HG02840 (cell line): ENCODE data around the gene TMEM11.
"Not testable (repeated sequence)": the region's sequence is repeated elsewhere in the genome, so short reads cannot be mapped to it uniquely, and the experiment has no call there.

ENCODE experiments used
- ATAC-seq: cut with Tn5 transposase; IDR thresholded peaks from one replicate; pipeline ENCODE4 v1.9.1; 2021; ENCODE audit warnings: mild to moderate bottlenecking, moderate library complexity, moderate number of reproducible peaks; ENCODE audit not compliant: unreplicated experiment, low FRiP score

TMEM11 gene

DNA sequence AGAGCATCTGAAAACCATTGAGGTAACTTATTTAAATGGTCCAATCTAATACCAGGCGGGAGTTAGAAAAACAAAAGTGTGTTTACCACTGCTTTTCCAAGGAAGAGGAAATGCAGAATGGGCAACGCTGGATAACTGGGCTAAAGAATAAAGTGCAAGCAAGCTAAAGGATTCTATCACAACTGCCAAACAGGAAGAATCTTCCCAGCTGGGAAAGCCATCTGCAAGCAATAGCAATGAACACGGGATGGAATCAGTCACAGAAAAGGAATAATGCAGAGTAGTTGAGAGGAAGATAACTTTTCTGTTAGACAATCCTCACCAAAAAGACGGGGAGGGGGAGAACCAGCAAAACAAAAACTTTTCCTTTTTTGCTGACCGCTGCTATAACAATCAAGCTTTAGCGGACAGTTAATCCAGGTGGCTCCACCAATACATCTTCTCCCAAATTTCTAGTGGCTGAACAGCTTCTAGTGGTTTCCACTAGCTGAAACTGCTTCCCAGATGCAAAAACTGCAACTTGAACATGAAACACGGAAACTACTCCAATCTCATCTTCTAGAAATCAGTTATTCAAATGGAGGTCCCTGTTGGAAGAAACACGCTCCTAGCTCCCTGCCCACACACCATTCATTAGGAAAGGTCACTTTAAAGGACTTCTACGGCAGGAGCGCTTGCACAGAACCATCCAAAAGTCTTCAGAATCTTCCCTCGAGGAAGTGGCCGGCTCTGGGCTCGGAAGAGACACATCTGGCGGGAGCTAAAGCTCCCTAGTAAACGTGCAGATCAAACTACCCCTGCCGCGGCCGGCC lies 929 bp downstream of the TMEM11 start:
- no peak for ATAC-seq

DNA sequence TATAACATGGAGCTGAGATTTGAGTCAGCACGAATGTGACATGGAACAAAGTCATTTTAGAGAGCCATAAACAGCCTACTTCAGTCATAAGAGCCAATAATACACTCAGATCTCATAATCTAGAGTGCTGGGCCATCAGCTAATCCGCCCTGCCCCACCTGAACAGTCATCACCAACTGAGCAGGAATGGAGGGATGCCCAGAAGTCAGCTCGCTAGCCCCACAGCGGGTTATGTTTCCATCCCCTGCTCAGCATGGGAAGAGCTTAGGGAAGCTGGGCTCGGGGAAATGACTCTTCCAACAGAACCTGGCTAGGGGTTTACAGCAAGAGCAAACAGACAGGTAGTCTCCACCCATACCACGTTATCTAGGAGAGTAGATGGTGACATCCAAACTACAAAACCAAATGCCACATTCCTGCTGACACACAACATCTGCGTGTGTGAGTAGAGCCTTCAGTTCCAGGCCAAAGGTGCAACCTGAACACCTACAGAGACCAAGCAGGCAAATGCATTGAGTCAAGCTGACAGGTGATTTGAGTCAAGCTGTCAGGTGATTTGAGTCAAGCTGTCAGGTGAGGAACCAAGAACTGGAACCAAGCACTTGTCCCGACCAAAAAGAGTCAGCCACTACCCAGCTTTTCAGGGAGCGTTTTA lies 2.0 kb downstream of the TMEM11 start:
- no peak for ATAC-seq

DNA sequence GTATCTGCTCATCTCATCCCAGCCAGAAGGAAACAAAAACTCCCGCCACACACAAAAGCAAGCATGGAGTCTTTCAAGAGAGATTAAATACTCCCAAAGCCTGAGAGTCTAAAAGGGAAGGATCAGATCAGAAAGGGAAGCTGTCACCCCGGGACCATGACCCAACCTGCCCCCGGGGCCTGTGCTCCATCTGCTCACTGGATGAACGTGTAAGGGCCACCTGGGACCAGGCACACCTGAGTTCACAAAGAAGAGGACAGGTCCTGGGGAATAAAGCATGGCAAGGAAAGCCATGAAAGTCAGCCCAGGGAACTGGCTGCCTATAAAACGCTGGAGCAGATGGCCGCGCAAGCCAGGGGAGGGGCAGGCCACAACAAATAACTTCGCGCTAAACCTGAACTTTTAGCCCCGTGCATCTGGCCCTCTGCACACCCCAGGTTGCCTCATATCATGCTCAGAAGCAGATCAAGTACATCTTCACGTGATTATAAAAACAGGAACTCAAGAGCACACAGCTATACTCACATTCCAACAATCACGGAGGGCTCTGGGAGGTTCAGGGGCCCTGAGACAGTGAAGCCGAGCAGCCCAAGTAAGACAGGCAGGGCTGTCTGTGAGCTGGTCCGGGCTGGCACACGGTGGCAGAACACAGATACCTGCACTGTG lies 3.4 kb downstream of the TMEM11 start:
- no peak for ATAC-seq

DNA sequence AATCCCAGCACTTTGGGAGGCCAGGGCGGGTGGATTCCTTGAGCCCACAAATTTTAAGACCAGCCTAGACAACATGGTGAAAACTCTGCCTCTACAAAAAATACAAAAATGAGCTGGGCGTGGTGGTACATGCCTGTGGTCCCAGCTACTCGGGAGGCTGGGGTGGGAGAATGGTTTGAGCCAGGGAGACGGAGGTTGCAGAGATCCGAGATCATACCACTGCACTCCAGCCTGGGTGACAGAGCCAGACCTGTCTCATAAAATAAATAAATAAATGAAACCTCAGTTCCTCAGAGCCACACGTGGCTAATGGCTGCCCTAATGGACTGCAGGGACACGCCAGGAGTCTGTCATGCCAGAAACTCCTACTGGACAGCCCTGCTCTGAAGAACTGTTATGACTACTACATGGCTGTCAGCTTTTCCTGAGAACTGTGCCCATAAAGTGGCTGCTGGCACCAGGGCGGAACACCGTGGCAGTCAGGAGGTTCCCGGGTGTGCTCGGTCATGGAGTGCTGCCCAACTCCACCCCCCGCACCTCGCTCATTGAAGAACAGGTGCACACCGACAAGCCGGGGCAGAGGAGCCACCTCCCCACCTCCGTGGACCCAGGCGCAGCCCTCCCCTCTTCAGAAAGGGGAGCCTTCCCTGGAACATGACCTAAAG lies 4.3 kb downstream of the TMEM11 start:
- no peak for ATAC-seq

DNA sequence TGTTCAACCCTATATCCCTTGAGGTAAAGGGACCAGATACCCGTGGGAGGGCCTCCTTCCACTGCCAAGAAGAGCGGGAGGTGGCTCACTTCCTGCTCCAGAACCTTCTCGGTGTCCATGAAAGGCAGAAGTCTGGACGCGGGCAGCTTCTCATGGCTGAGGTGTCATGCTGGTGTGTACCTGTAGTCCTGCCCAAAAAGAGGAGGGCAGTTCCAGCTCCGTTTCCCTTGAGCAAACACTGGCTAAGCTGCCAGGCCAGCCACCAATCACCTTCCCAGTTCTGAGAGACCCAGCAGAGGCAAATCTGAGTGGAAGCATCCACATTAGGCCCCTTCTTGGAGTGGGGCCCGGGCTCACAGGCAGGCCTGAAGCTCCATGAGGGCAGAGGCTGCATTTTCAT lies 5.6 kb downstream of the TMEM11 start:
- no peak for ATAC-seq

DNA sequence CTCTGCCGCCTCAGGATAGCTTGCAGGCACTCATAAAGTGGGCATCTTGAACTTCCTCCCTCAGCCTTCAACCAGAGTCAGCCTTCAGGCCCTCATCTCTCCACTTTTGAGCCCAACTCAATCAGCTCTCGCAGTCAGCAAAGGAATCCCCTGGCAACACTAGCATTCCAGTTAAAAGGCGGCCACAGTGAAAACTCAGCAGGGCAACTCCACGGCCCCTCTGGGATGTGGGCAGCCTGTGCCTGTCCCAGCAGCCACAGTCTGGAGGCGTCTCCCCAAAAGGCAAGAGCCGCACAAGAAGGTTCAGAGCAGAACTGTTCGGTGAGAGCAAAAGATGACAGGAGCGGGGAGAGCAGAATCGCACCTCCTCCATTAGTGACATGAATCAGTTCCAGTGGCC lies 9.0 kb downstream of the TMEM11 start:
- ATAC-seq = no peak

DNA sequence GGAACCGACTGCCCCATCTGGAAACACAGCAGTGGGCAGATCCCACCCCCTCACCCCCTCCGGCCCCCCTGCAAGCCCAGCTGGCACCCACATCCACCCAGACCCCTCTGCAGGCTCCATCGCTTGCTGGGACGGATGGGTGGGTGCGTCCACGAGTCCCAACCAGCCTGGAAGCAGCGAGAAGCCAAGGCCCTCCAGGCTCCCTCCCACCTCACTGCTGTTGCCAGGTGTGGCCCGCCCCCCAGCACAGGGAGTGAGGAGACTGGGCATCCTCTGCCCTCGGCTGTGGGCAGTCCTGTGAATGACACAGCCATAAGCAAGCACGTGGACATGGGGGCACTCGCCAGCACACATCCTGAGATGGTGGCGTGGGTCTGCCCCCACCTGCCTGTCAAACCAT lies 11.4 kb downstream of the TMEM11 start:
- no peak for ATAC-seq

DNA sequence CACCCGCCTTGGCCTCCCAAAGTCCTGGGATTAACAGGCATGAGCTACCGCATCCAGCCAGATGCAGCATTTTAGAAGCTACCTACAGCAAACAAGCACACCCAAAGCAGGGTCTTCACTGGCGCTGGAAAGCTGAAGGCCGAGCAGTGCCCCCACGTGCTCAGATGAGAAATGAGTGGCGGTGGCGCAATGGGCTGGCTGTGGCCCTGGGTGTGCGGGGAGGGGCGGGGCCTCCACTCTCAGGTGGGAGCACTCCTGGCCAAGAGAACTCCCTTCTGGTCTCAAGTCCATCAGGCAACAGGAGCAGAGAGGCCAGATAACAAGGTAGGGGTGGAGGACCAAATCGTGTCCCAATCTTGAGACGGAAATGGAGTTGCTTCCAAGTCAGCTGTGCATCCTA lies 12.1 kb downstream of the TMEM11 start:
- ATAC-seq = no peak

DNA sequence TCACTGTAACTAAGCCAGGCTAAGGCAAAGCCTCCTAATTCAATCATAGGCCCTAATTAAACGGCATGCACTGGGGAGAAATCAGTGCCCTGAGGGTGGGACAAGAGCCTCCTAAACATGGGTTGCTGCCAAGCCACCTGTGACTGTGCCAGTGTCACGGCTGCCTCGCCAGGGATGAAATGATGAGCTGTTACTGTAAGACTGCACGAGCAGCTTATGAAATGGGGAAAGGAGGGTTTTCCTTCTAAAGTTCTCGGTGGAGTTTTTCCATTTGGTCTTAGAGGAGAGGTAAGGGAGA lies 12.7 kb downstream of the TMEM11 start:
- no peak for ATAC-seq

DNA sequence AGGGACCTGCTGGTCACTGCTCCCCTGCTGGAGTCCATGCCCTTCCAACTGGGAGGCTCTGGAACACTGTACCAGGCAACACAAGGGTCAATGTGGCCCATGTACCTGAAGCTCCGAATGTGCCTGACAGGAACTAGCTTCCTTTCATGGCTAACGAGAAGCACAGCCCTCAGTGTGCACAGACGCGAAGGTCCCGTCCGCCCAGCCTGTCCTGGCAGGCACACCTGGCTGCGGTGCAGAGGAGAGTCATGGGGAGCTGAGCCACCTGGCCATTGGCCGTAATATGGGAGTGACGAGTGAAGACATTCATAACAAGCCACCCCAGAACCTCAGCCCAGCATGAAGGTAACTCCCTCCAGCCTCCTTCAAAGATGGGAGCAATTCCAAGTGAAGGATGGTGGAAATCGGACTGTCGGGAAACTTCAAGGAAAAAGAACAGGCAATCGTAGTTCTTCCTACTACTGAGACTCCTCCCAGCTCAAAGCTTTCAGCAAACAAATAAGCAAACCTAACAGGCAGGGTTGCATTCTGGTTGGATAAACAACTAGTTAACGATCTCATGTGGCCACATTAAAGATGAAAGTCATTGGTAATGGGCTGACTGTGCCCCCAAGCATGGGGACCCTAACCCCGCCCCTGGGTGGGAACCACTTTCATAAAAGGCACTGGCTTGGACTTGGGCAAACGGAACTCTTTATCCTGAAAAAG lies 13.2 kb downstream of the TMEM11 start:
- ATAC-seq = no peak

DNA sequence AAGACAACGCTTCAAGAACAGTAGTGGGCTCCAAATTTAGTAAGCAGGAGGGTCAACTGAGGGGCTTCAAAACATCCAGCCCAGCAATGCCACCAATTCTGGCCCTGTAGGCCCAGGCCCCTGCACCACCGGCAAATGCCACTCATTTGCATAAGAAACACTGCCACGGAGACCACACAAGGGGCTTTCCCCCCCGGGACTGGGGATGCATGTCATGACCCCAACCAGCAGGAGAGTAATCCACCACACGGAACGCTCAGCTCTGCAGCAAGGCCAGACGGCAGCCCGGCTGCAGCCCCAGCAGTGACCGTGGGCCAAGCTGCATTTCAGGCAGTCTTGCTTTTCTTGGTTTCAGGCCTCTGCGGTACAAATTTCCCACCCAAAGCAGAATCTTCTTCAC lies 14.1 kb downstream of the TMEM11 start:
- ATAC-seq = no peak

DNA sequence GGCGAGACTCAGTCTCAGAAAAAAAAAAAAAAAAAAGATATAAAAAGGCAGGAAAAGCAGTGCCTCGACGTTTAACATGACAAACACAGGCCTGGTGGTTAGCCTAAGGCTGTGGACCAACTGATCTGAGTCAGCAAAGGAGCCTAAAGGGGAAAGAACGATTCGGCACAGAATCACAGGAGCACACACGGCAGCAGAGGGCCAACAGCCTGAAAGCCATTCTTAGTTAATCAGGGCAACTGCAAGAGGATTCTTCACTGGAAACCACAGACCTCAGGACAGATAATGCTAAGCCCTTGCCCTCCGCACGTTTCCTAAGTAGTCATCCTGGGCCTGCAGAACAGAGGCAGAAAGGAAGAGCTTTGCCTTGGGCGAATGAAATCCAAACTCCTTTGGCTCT lies 14.7 kb downstream of the TMEM11 start:
- no peak for ATAC-seq

DNA sequence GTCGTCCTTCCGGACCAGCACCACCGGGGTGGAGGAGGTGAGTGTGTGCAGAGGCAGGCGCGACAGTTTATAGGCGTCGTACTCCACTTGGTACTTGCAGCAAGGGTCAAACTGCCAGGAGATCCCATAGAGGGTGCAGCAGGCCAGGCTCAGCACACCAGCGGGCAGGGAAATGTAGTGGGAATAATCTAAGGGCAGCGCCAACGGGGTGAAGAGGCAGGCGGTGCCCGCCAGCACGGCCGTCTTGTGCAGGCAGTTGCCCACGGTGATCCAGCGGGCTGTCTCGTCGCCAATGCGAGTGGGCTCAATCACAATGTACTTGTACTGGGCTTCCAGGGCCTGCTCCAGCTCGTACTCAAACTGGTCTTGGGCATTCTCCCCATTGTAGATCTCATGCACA lies 15.6 kb downstream of the TMEM11 start:
- no peak for ATAC-seq

DNA sequence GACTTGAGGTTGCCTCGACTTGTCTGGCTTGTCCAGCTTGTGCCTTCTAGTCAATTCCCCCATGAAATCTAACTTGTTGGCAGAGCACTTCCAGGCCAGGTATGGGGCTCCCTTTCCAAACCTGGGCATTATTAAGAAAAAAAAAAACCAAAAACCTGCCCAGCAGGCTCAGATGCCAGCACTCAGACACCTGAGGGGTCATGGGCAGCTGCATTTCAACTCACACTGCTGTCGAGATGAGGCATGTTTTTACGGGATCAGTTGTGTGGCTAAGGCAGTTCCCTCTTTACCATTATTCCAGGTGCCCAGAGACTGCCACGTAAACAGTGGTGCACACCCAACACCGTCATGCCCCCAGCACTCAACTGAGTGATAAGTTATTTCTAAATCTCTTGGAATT lies 17.8 kb downstream of the TMEM11 start:
- ATAC-seq = no peak

DNA sequence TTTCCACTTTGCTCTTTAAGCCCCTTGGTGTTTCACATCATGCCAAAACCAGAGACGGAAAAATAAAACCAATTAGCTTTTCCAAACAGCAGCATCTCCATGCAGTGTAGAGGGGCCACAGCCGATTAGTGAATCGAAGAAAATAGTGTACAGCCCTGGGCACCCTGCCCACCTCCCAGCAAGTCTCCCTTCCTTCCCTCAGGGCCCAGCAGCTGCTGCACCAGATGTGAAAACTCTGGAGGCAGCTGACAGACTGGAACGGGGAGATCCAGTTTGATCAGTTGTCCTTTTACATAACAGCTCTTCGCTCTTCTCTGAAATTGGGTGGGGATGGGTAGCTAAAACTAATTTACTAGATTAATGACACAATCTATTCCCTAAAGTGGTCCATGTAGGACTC lies 19.3 kb downstream of the TMEM11 start:
- ATAC-seq = no peak

DNA sequence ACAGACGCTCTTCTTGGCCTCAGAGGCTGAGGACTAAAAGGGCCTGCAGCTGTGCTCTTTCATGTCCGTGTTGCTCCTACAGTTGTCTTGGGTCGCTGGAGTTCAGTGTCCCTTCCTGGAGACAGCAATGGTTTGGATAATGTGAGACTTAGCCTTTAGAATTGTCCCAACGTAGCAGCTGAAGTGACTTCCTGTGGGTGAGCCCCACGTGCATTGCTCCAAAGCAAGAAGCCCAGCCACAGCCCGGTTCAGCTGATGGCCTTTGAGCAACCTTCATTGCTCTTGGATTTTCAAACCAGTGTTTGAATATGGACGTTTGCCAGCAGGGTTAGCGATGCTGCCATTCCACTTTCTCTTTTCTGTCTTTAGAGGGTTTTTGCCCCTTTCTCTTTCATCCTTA lies 19.7 kb downstream of the TMEM11 start:
- no peak for ATAC-seq

DNA sequence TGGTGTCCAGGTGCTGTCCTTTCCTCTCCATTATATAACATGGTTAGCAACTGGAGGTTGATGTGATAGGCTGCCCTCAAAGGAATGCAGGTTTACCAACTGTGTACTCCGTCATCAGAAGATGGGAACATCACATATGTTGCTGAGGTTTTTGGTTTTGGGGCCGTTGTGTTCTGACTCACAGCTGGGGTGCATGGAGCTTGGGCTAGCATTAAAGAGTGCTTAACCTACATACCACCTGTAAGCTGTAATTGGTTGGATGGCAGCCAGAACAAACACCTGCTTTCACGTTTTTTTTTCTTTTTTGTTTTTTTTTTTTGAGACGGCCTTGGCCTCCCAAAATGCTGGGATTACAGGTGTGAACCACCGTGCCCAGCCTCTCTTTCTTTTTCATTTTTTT lies 20.9 kb downstream of the TMEM11 start:
- ATAC-seq = no peak

DNA sequence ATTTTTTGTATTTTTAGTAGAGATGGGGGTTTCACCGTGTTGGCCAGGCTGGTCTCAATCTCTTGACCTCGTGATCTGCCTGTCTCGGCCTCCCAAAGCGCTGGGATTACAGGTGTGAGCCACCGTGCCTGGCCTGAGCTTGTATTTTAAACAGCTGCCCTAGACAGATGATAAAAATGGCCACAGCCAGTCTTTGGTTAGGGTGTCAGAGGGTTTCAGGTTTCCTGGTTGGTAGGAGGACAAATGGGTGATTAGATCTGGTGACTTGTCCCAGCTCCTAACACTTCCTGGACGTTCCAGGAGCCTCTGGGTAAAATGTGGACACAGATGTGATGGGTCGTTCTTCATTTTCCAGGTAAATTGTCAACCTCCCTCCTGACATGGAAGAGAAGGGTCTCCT lies 21.5 kb downstream of the TMEM11 start:
- not testable (repeated sequence) for ATAC-seq

DNA sequence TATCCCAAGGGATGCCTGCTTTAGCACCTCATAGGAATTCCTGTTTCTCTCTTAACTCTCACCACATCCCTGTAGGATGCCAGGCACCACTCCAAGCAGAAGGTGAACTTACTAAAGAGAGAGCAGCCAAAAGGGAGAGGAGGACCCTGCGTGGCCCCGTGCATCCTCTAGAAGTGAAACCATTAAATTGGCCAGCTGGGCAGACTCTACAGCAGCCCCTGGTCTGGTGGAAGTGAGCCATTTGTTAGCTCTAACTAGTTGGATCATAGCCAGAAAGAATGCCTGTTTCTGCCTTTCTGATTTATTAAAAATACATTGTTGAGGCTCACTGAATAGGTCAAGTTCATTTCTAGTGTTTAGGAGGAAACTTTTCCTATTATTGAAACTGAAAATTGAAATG lies 22.3 kb downstream of the TMEM11 start:
- ATAC-seq = no peak

DNA sequence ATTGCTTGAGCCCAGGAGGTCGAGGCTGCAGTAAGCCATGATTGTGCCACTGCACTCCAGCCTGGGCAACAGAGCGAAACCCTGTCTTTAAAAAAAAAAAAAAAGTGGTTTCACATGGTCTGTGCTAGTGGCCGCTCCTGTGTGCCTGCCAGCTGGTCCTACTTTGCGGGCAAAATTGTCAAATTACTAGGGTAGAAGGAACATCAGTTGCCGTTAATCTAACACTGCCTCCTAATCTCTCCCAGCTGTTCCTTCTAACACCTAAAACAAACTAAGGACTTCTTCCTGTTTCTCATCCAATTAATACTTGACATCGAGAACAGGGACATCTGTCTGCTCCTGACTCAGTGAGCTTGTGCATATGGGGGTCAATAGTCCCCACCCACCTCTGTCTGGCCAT lies 23.9 kb downstream of the TMEM11 start:
- ATAC-seq = no peak

DNA sequence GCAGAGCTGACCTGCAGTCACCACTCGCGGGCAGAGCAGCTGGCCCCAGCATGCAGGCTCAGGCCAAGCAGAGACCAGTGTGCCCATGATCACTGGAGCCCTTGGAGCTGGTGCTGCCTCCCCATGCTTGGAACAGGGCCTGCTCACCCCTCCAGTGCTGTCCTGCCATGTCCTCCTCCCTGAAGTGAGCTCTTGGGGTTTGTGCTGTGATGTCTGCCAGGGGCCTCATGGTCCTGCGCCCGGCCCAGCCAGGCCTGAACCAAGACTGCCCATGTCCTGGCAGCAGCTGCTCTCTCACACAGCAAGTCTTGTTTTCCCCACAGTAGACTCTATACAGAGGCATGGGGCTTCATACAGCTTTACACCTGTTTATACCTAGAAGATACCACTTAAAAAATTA lies 24.6 kb downstream of the TMEM11 start:
- ATAC-seq = no peak
